HG03095 (cell line): ENCODE data around the gene SEC31A.

Source experiments
- ATAC-seq: cut with Tn5 transposase; IDR thresholded peaks from one replicate; pipeline ENCODE4 v1.9.1; 2021; ENCODE audit warnings: moderate library complexity; ENCODE audit not compliant: unreplicated experiment

The SEC31A gene

DNA sequence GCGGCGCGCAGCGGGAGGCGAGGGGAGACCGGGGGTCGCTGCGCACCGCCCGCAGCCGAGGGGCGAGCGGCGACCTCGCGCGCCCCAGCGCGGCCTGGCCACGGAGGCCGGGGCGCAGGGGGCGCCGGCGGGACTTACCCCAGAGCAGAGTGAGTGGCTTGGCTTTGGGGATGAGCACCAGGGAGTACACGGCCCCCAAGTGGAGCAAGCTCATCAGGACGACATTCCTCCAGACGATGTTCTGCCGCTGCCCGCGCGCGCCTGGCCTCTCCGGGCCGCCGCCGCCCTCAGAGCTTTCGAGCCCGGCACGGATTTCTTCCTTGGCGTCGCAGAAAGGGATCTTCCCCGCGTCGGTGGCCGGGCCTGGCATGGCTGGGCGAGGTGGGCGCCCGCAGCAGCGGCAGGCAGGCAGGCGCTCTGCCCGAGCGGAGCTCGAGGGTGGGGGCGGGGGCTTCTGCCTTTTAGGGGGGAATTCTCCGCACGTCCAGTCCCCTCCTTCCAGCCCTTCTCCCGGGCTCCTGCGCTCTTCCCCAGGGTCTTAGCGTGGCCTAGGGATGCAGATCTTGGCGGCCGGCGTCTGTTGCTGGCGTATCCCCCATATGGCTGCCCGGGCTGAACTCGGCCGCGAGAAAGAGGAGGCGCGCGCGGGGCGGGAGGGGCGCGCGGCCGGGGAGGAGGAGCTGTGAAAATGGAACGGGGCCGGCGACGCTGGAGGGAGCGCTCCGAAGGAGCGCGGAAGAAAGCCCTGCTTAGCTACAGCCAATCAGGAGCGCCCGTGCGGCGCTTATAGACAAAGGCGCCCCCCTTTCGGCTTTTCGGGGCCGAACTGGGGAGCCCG lies 92.6 kb downstream of the SEC31A start, which contains the start of gene SCD5:
TSS of gene SCD5 (minus strand) at position 629 of the 838 bp plus-strand sequence. CDS start at position 370, 259 bp downstream.
- peak; percentile 83 for ATAC-seq

DNA sequence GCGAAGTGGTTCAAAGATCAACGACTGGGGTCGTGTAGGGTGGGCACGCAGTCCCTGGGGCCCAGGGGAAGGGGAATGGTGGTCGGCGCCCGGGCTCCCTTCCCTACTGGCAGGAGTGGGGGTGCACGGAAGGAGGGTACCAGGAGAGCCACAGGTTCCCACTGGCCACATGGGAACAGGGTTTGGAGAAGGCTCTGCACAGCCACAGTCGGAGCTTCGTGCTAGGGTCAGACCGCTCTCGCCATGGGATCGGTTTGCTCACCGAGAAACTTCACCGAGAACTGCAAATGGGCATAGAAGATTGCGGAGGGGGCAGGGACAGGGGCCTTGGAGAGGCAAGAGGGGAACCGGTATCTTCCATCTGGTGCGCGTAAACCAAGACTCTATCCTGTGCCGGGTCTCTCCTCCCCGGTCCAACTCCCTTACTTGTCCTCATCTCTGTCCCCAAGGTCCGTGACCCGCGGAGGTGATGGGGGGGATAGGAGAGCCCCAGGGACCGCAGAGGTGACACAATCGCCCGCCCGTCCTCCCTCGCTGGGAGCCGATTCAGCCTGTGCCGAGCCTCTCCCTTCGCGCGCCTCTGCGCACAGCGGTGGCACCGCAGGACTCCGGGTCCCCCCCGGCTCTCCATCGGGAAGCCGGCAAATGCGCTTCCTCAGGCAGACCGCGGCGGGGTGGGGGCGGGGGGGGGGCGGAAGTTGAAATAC lies 93.4 kb downstream of the SEC31A start:
- no peak for ATAC-seq

DNA sequence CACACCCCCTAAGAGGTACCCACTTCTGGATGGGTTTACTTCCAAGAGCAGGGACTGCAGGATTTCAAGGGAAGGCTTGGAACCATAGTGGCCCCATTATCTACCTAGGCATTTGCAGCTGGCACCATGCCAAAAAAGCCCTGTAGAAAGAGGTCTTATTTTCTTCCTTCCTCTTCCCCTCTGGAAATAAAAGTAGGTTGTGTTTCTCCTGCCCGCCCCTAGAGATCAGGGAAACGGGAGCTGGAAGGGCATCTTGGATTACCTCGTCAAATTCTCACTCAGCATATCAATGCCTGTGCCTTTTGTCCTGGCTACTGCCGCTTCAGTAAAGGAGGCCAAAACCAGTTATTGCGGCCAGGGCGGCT lies 93.9 kb downstream of the SEC31A start:
- ATAC-seq = no peak

DNA sequence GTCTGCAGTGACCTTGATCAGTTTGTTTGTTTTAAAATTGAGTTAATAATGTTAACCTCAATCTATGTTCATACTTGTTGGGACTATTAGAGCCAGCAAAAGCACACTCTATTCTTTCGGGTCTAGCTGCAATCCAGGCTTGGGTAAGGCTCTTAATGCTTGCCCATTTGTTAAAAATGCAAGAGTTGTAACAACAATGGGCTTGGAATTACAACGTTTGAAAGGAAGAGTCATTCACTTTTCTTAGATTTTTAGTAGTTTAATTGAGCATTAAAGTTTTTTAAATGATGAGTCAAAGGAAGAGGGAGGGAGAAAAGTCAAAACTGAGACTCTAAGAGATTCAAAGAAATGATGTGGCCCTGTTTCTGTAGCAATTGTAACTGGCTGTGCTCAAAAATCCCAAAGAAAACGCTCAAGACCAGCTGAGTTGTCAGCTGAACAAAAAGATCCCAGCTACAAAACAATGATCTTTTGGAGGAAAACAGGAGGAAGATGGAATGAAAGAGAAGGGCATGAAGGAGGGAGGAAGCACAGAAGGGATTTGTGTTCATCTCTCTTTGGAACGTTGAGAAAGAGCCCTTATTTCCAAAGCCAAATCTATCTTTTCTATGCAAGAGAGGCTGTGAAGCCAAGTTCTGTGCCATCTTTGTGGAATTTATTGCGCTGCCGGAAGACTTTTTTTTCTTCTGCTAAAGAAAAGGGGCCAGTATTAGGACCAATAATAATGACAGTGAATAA lies 97.9 kb downstream of the SEC31A start:
- ATAC-seq = no peak

DNA sequence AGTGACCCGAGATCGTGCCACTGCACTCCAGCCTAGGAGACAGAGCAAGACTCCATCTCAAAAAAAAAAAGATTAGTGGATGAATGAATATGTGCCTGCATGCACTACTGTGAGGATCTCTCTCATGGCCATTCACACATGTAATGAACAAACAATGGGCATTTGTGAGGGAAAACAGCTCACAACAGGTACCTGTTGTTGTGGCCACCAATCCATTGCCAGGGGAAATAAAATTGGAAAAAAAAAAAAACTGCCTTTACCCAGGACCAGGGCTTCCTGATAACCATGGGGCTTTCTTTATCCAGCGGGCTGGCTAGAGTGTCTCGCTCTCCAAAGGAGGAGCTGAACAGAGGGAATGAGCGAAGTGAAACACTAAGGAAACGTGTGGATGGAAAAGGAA lies 99.8 kb downstream of the SEC31A start:
- no peak for ATAC-seq

GRCh38 chr4:82790060-82790660 lies 100.8 kb downstream of the SEC31A start:
- ATAC-seq = no peak

DNA sequence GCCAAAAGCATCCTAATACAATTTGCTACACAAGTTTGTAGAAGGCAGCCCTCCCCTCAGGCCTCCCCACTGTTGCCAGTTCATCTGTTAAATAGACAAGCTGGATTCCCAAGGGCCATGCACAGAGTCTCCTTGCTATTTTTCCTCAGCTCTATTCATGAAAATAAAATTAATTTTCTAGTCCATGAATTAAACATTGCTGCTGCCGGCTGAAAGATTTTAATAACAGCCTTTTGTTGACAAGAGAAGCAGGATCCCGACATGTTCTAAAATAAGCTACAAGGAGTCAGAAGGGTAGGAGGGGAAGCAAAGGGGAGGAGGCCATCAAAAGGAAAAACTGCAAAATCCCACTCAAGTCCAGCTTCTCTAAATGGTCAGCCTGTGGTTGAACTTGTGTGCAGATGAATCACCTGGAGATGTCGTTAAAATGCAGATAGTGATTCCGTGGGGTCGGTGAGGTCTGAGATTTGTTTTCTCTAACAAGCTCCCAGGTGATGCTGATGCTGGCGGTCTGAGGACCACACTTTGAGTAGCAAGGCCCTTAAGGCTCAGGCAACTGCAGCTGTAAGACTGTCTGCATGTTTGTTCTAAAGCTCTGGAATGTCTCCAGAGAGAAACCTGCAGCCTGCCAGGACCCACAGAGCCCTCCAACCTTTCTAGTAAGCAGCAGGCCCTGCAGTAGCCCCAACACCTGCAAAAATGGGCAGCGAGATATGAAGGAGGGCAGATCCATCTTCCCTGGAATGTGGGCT lies 101.8 kb downstream of the SEC31A start:
- no peak for ATAC-seq

GRCh38 chr4:82787342-82787741 lies 103.6 kb downstream of the SEC31A start:
- ATAC-seq = no peak

DNA sequence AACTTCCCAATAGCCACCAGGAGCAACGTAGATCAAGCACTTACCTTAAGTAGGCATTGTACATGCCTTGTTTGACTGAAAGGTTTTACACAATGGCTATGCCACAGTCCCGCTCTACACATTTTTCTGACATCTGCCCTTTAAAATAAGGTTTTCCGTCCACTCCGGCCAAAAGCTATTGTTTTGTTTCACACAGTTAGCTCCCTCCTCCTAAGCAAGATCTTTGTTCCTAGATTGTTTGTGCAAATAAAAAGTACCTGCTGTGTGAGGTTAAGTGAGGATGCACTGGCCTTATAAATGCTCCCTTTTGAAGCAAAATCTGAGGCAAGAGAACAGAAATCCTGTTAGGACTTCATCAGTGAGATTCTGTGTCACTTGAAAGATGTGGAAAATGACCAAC lies 104.1 kb downstream of the SEC31A start:
- no peak for ATAC-seq

GRCh38 chr4:82785611-82786400 lies 105.1 kb downstream of the SEC31A start:
- ATAC-seq = no peak

DNA sequence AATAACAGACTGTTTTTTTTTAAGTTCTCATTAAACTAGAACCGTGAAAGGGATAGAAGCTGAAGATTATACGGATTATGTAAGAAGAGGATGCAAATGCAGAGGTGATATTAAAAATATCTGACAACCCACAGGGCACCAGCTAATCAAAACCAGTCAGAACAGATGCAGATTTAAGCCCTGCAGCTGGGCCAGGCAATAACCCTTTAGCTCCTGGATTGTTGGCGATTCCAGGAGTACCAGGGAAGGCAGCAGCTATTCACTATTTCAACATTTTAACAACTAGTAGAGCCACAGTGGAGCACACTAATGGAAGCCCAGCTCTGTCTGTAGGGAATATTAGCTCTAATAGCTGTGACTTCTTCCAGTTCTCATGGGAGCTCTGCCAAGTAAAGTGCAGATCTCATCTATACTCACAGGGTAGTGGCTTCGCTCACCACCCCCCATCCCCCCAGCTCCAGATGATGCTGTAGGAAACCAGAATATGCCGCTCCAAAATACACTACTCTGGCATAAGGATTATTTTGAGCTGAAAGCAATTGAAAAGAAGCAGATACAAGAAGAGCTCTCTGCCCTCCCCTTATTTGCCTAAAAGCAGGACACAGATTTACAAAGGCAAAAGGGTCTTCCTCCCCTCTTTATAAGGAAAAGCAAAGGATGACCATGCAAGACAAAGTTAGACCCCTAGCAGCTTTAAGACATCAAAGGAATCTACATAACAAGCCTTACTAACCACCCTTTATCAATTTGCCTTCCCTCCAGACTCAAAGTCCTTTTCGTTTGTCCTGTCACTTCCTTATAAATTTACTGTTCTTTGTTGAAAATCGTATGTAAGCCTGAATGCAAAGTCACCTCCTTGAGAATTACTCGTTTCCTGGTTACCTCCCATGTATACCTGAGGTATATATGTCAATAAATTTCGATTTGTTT lies 106.0 kb downstream of the SEC31A start:
- ATAC-seq = no peak

- no peak for ATAC-seq
Measured at GRCh38 chr4:82782626-82783345, 108.2 kb downstream of the SEC31A start.

DNA sequence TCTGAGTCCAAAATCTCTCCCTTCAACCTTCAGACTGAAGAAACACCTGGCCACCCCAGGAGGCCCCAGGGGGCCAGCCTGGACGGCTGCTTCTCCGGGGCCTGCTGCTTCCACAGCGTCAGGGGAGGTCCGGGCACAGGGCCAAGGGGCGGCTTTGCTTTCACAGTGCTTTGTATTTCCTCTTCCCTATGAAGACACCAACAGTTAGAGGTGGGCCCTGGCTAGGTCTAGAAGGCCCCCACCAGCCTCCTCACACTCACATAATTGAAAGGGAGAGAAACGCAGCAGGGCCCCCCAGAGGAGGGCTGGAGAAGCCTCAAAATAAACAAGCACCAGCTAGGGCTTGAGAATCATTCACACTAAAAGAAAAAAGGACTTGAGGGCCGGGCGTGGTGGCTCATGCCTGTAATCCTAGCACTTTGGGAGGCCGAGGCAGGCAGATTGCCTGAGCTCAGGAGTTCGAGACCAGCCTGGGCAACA lies 110.2 kb downstream of the SEC31A start:
- no peak for ATAC-seq

- ATAC-seq = no peak
Measured at GRCh38 chr4:82780170-82780751, 110.7 kb downstream of the SEC31A start.

DNA sequence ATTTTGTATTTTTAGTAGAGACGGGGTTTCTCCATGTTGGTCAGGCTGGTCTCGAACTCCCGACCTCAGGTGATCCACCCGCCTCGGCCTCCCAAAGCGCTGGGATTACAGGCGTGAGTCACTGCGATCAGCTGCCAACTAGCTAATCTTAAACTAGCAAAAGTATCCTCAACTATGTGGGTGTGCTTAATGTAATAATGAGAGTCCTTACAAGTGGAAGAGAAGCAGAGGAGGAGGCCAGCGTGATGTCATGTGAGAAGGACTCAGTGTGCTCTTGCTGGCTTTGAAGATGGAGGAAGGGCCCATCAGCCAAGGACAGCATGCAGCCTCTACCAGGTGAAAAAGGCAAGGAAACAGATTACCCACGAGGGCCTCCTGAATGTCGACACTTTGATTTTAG lies 111.9 kb downstream of the SEC31A start:
- ATAC-seq = no peak

DNA sequence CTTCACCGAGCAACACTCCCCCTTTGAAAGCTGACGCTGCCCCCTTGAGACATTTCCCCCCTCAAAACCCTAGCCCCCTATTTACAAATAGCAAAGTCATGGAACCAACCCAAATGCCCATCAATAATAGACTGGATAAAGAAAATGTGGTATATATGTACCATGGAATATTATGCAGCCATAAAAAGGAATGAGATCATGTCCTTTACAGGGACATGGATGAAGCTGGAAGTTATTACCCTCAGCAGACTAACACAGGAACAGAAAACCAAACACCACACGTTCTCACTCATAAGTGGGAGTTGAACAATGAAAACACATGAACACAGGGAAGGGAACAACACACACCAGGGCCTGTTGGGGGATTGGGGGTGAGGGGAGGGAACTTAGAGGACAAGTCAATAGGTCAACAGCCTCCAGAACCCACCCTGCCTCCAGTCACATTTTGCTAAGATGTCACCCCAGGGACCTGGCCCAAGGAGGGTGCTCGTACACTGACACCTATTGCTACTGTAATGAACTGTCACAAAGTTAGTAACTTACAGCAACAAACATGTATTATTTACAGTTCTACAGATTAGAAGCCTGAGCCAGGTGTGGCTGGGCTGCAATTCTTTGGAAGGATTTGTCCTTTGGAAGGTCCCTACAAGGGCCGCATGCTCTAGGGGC lies 113.0 kb downstream of the SEC31A start:
- ATAC-seq = no peak
